ENCODE measurements around the gene MYOM1.

GRCh38 chr18:3251249-3251962 is 31.6 kb upstream of the MYOM1 start:
- TF ChIP-seq CTCF (conservative IDR thresholded peaks at IDR 0.05 in 1 of 2, IDR thresholded peaks at IDR 0.05 in 1 of 2; ENCODE audit: extremely low read depth in 1 of 2, insufficient read depth in 1 of 2, low read depth in 1 of 2, low read length in 2 of 2): no peak
- TF ChIP-seq EZH2 (IDR thresholded peaks at IDR 0.05; ENCODE audit: borderline replicate concordance, low read length): no peak

Measured in mammary epithelial cell (primary cell).